CD4-positive, alpha-beta T cell (primary cell): Measurements from ENCODE around the gene DVL1. TPM values are rescaled to one million over a fixed set of nuclear protein-coding genes. Genes with fewer than 3 reads are reported as not detected.

ENCODE experiments used
- ATAC-seq: fragments of 200-7000 bp; cut with Tn5 transposase; one replicate; pipeline ENCODE4 v1.10.0; 2022; ENCODE audit warnings: mild to moderate bottlenecking; ENCODE audit not compliant: poor library complexity
- CTCF ChIA-PET: fragments of 350-600 bp; sonication (Branson Sonifier 250); formaldehyde crosslinking; loops from one replicate; lab custom pipeline; 2021; ENCODE audit warnings: antibody characterized with exemption, inconsistent platforms; lab: Charles Lee
- POLR2A ChIA-PET: fragments of 350-600 bp; sonication (Branson Sonifier 250); formaldehyde crosslinking; loops from one replicate; lab custom pipeline; 2021; ENCODE audit warnings: antibody characterized with exemption, inconsistent platforms; lab: Charles Lee
- DNase-seq, 14 experiments: peaks; one replicate each; pipeline ENCODE4 v3.0.0-alpha.2; 2013 to 2020; ENCODE audit warnings: mixed read lengths in 2 of 14
- H3K27ac ChIP-seq, 2 donors: one replicate each; pipeline versions ENCODE4 v1.5.1 to v1.7.0; 2013; ENCODE audit warnings: low read length in 2 of 2, low read depth in 1 of 2, mild to moderate bottlenecking in 1 of 2
- H3K27me3 ChIP-seq, 2 experiments: 1 replicate in 1 of 2; 2 replicates in 1 of 2; pipeline versions ENCODE4 v1.6.1 to v1.7.0; 2013; ENCODE audit warnings: low read length in 2 of 2, control low read depth in 1 of 2, mild to moderate bottlenecking in 1 of 2, moderate library complexity in 1 of 2; ENCODE audit not compliant: insufficient read depth in 2 of 2, control insufficient read depth in 1 of 2
- H3K36me3 ChIP-seq: one replicate; pipeline ENCODE4 v1.6.1; 2013; ENCODE audit warnings: low read length, control low read depth; ENCODE audit not compliant: insufficient read depth
- H3K4me1 ChIP-seq: one replicate; pipeline ENCODE4 v1.6.1; 2013; ENCODE audit warnings: low read length, control low read depth; ENCODE audit not compliant: insufficient read depth
- H3K4me3 ChIP-seq: one replicate; pipeline ENCODE4 v1.5.1; 2013; ENCODE audit warnings: mild to moderate bottlenecking, low read length, moderate library complexity
- H3K9me3 ChIP-seq, 2 experiments: 1 replicate in 1 of 2; 2 replicates in 1 of 2; pipeline versions ENCODE4 v1.6.1 to v1.7.0; 2013; ENCODE audit warnings: low read length in 2 of 2, mild to moderate bottlenecking in 2 of 2, control low read depth in 1 of 2, moderate library complexity in 1 of 2; ENCODE audit not compliant: control insufficient read depth in 1 of 2, insufficient read depth in 1 of 2
- H3K27ac Mint-ChIP-seq: one replicate; pipeline ENCODE4 v1.8.0; 2020; ENCODE audit warnings: mixed read lengths
- H3K27me3 Mint-ChIP-seq: one replicate; pipeline ENCODE4 v1.8.0; 2021; ENCODE audit warnings: mixed read lengths
- H3K36me3 Mint-ChIP-seq: one replicate; pipeline ENCODE4 v1.8.0; 2021; ENCODE audit warnings: low read depth, mixed read lengths
- H3K4me1 Mint-ChIP-seq: one replicate; pipeline ENCODE4 v1.8.0; 2021; ENCODE audit warnings: low read depth, mixed read lengths
- H3K4me3 Mint-ChIP-seq: one replicate; pipeline ENCODE4 v1.8.0; 2020; ENCODE audit warnings: mild to moderate bottlenecking, mixed read lengths
- H3K9me3 Mint-ChIP-seq: one replicate; pipeline ENCODE4 v1.8.0; 2020; ENCODE audit warnings: mixed read lengths
- intact Hi-C, 2 experiments: fragments of 100-400 bp; cut with DNase I in 1 of 2; cut with micrococcal nuclease in 1 of 2; formaldehyde crosslinking; loops; one replicate each; pipeline versions ENCODE4 v1.15.1 to v1.9.0; 2023 to 2025; cut with DNase I, micrococcal nuclease
- total RNA-seq, 174 experiments: library from RNA in 2 of 174; stranded (reverse) in 2 of 174; gene quantifications; one replicate each; pipeline ENCODE4 v1.2.3 and lab custom pipeline; 2021 to 2026
- TF ChIP-seq, protein P1 (sequence below): fragments of 200-600 bp; IDR thresholded peaks from one replicate; pipeline ENCODE4 v1.8.0; 2022; ENCODE audit warnings: antibody characterized with exemption, mild to moderate bottlenecking

Gene DVL1
- total RNA-seq, 2 experiments from 2014 or later = 44.9 to 45.5 TPM

DNA sequence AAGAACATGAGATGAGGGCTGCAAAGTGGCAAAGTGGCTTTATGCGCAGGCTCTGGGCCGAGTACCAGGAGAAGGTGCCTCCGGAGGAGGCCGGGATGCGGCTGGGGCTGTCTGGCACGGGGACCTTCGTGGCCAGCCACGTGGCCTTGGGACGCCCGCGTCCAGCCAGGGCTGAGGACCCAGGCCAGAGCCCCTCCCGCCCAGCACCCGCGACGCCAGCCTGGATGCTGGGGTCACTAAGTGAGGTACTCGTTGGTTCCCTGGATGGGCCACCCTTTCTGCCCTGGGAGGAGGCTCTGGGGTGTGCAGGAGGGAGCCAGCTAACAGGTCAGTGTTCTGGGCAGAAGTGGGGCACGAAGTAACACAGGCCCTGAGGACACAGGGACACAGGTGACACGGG, 56.4 kb downstream of the DVL1 start:
- Mint-ChIP-seq H3K27me3 (no peaks in the 10 kb centered on the region), H3K9me3 (no peaks in the 10 kb centered on the region), H3K36me3 (no peaks in the 10 kb centered on the region), H3K4me1 (no peaks in the 10 kb centered on the region), H3K4me3 (no peak overlapping the region), H3K27ac (no peak overlapping the region)
- DNase-seq (no peak), ATAC-seq (no peak)
- Histone ChIP-seq H3K36me3 (no peaks in the 10 kb centered on the region), H3K27me3 (no peaks in the 10 kb centered on the region), H3K9me3 (no peaks in the 10 kb centered on the region), H3K4me1 (peaks cover 14% of the 10 kb centered on the region), H3K27ac (no peak overlapping the region), H3K4me3 (no peak overlapping the region)
- ChIA-PET CTCF (interaction anchor here (1.4 to 1.6 kb wide), 2 partner anchors 170 to 173 kb away, joined by 5 to 33 read pairs; no protein-coding TSS in a partner anchor), POLR2A (no interaction called here)
- intact Hi-C loops = loop anchor here (2.0 to 5.0 kb wide), 3 partner anchors 170 to 311 kb away; partner anchors contain the start of gene PERM1 (in 1 of the 2)
- TF ChIP-seq, protein P1, sequence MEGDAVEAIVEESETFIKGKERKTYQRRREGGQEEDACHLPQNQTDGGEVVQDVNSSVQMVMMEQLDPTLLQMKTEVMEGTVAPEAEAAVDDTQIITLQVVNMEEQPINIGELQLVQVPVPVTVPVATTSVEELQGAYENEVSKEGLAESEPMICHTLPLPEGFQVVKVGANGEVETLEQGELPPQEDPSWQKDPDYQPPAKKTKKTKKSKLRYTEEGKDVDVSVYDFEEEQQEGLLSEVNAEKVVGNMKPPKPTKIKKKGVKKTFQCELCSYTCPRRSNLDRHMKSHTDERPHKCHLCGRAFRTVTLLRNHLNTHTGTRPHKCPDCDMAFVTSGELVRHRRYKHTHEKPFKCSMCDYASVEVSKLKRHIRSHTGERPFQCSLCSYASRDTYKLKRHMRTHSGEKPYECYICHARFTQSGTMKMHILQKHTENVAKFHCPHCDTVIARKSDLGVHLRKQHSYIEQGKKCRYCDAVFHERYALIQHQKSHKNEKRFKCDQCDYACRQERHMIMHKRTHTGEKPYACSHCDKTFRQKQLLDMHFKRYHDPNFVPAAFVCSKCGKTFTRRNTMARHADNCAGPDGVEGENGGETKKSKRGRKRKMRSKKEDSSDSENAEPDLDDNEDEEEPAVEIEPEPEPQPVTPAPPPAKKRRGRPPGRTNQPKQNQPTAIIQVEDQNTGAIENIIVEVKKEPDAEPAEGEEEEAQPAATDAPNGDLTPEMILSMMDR = no peak

GRCh38 chr1:1292442-1292779, 56.8 kb downstream of the DVL1 start:
- no peak overlapping the region for H3K27ac ChIP-seq
- no peaks in the 10 kb centered on the region for H3K27me3 ChIP-seq
- ATAC-seq (no peak), DNase-seq (no peak)
- peaks cover 14% of the 10 kb centered on the region for H3K4me1 ChIP-seq
- Mint-ChIP-seq H3K9me3 (no peaks in the 10 kb centered on the region), H3K27ac (no peak overlapping the region), H3K27me3 (no peaks in the 10 kb centered on the region), H3K4me1 (no peaks in the 10 kb centered on the region), H3K36me3 (no peaks in the 10 kb centered on the region), H3K4me3 (no peak overlapping the region)
- no peaks in the 10 kb centered on the region for H3K9me3 ChIP-seq
- POLR2A ChIA-PET = no interaction called here
- intact Hi-C loops = loop anchor here (2.0 to 5.0 kb wide), 3 partner anchors 170 to 310 kb away; partner anchors contain the start of gene PERM1 (in 1 of the 2)
- H3K4me3 ChIP-seq = no peak overlapping the region
- TF ChIP-seq, protein P1 = no peak
- CTCF ChIA-PET = interaction anchor here (0.6 to 1.6 kb wide), 7 partner anchors 106 to 308 kb away, joined by 3 to 33 read pairs (median 4); no protein-coding TSS in a partner anchor
- H3K36me3 ChIP-seq = no peaks in the 10 kb centered on the region

DNA sequence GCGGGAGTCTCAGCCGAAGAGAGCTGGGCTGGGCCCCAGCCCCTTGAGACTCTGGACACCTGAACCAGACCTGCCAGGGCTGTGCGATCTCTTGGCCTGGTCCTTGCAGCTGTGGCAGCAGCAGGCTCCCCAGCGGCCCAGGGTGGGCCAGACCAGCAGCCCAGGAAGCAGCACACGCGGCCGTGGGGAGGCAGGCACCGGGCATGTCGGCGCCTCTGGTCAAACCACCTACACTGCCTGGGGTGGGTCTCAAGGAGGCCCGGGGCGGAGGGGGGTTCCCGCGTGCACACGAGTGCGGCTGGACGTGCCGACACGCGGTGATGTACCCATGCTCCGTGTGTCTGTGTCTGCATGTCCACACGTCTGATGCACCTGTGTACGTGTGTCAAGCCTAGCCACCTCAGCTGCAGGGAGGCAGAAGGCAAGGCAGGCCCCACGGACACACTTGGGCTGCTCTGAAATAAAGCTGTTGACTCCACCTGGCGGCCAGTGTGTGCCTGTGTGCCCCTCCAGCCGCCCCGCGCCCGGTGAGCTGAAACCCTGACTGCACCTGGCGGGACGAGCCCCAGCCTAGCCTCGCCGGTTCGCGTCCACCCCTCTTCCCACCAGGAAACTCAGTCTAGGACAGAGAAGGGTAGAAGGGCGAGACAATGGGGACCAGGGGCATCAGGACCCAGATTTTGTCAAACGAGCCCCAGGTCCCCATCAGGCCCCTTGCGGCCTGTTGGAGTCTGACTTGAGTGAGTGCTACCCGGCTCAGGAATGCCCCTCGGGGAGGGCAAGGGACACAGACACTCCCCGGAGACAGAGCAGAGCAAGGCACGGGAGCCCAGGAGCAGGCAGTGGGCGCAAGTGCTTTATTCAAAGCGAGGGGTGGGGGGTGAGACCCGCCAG, 57.4 kb downstream of the DVL1 start:
- H3K27ac Mint-ChIP-seq = no peak overlapping the region
- no peaks in the 10 kb centered on the region for H3K9me3 Mint-ChIP-seq
- no peaks in the 10 kb centered on the region for H3K9me3 ChIP-seq

More for the DNA sequence above, 57.4 kb downstream of the DVL1 start:
- POLR2A ChIA-PET = no interaction called here
- Histone ChIP-seq H3K27ac (no peak overlapping the region), H3K36me3 (no peaks in the 10 kb centered on the region), H3K4me3 (no peak overlapping the region), H3K27me3 (no peaks in the 10 kb centered on the region), H3K4me1 (peaks cover 14% of the 10 kb centered on the region)
- CTCF ChIA-PET = interaction anchor here (0.6 to 1.6 kb wide), 8 partner anchors 15 to 307 kb away, joined by 3 to 33 read pairs (median 4); no protein-coding TSS in a partner anchor
- DNase-seq (peak; percentile 43 to 84 (median 61)), ATAC-seq (peak; percentile 81)
- intact Hi-C loops = loop anchor here (2.0 to 5.0 kb wide), 3 partner anchors 169 to 309 kb away; partner anchors contain the start of gene PERM1 (in 1 of the 2)
- Mint-ChIP-seq H3K4me1 (no peaks in the 10 kb centered on the region), H3K27me3 (no peaks in the 10 kb centered on the region), H3K4me3 (no peak overlapping the region), H3K36me3 (no peaks in the 10 kb centered on the region)
- TF ChIP-seq, protein P1 = peak; percentile 42
